Endothelial cell of umbilical vein (primary cell): ENCODE results near the gene MOCS1.

ENCODE experiments used
- CTCF ChIP-seq, 2 donors: IDR thresholded peaks; 1 replicate in 1 of 2; 2 replicates in 1 of 2; pipeline ENCODE4 v1.5.1; 2011; ENCODE audit warnings: low read length in 2 of 2, mild to moderate bottlenecking in 2 of 2, moderate library complexity in 2 of 2, control low read depth in 1 of 2, inconsistent platforms in 1 of 2, low read depth in 1 of 2; ENCODE audit not compliant: insufficient read depth in 1 of 2; ENCODE audit errors: extremely low read depth in 1 of 2
- EZH2 ChIP-seq: IDR thresholded peaks from 2 replicates; pipeline ENCODE4 v1.6.1; 2012; ENCODE audit warnings: borderline replicate concordance, low read depth, mild to moderate bottlenecking, moderate library complexity, low read length, inconsistent platforms; ENCODE audit not compliant: severe bottlenecking
- FOS ChIP-seq: IDR thresholded peaks from 2 replicates; pipeline ENCODE4 v1.6.1; 2011; ENCODE audit warnings: mild to moderate bottlenecking, low read length, moderate library complexity, borderline replicate concordance; ENCODE audit not compliant: insufficient read depth
- JUN ChIP-seq: IDR thresholded peaks from 2 replicates; pipeline ENCODE4 v1.6.1; 2011; ENCODE audit warnings: borderline replicate concordance, low read depth; ENCODE audit not compliant: insufficient read length, insufficient read depth
- MAX ChIP-seq: IDR thresholded peaks from 2 replicates; pipeline ENCODE4 v1.6.1; 2011; ENCODE audit not compliant: insufficient read depth, insufficient read length
- MYC ChIP-seq: IDR thresholded peaks from one replicate; pipeline ENCODE4 v1.6.1; 2011; ENCODE audit warnings: mild to moderate bottlenecking, low read depth, low read length
- POLR2A ChIP-seq: IDR thresholded peaks from 2 replicates; pipeline ENCODE4 v1.6.1; 2012; ENCODE audit warnings: low read depth, mild to moderate bottlenecking, control low read depth, low read length
- POLR2AphosphoS5 ChIP-seq: IDR thresholded peaks from 2 replicates; pipeline ENCODE4 v1.6.1; 2012; ENCODE audit warnings: low read depth, mild to moderate bottlenecking, control low read depth, low read length, moderate library complexity; ENCODE audit not compliant: insufficient read depth

- TF ChIP-seq POLR2AphosphoS5 (no peak), CTCF (IDR thresholded peaks at IDR 0.05; ENCODE audit: extremely low read depth in 1 of 2, insufficient read depth in 1 of 2, low read depth in 1 of 2, low read length in 2 of 2) (no peak), POLR2A (no peak), FOS (no peak), JUN (no peak), MYC (no peak), MAX (no peak), EZH2 (no peak)
Measured at GRCh38 chr6:39953076-39953618, 18.9 kb upstream of the MOCS1 start.
